ENCODE results near the gene SLCO3A1.

Gene SLCO3A1

GRCh38 chr15:91862891-91863504, 9.5 kb downstream of the SLCO3A1 start:
- POLR2A ChIA-PET (ENCODE audit: low non-redundant PET) = no interaction called here
- CTCF ChIA-PET = interaction anchor here (0.7 to 1.8 kb wide), 2 partner anchors 11 to 79 kb away, joined by 5 to 6 read pairs; no protein-coding TSS in a partner anchor
- DNase-seq (ENCODE audit: low spot score) = no peak
- H3K27ac ChIP-seq = peak overlapping the region; percentile 34; the same call in 1 of the 2 replicates
- TF ChIP-seq CTCF (conservative IDR thresholded peaks at IDR 0.05; ENCODE audit: low read depth) = no peak

- ChIA-PET CTCF (interaction anchor here (0.7 to 0.9 kb wide), 2 partner anchors 8 to 78 kb away, joined by 4 to 5 read pairs; no protein-coding TSS in a partner anchor), POLR2A (ENCODE audit: low non-redundant PET) (no interaction called here)
- no peak for DNase-seq (ENCODE audit: low spot score)
- H3K27ac ChIP-seq = peak overlapping the region; percentile 34; the same call in 1 of the 2 replicates
- TF ChIP-seq CTCF (conservative IDR thresholded peaks at IDR 0.05; ENCODE audit: low read depth) = no peak
Measured at GRCh38 chr15:91863621-91864255, 10.2 kb downstream of the SLCO3A1 start.

GRCh38 chr15:91864664-91865063, 11.2 kb downstream of the SLCO3A1 start:
- ChIA-PET POLR2A (ENCODE audit: low non-redundant PET) (no interaction called here), CTCF (interaction anchor here (0.6 to 3.1 kb wide), 3 partner anchors 9 to 1944 kb away, joined by 3 to 21 read pairs (median 9); no protein-coding TSS in a partner anchor)
- DNase-seq (ENCODE audit: low spot score) = no peak
- peak overlapping the region; percentile 99 for H3K27ac ChIP-seq
- TF ChIP-seq CTCF (conservative IDR thresholded peaks at IDR 0.05; ENCODE audit: low read depth) = no peak

GRCh38 chr15:91865486-91865885, 12.0 kb downstream of the SLCO3A1 start:
- CTCF ChIA-PET = interaction anchor here (3.1 kb wide), 1 partner anchor 10 kb away, joined by 21 read pairs; no protein-coding TSS in a partner anchor
- POLR2A ChIA-PET (ENCODE audit: low non-redundant PET) = no interaction called here
- no peak for DNase-seq (ENCODE audit: low spot score)
- H3K27ac ChIP-seq = peak overlapping the region; percentile 99
- no peak for TF ChIP-seq CTCF (conservative IDR thresholded peaks at IDR 0.05; ENCODE audit: low read depth)

- H3K27ac ChIP-seq = peak overlapping the region; percentile 99
- ChIA-PET POLR2A (ENCODE audit: low non-redundant PET) (interaction anchor here (0.6 kb wide), 1 partner anchor 72 kb away, joined by 7 read pairs; no protein-coding TSS in a partner anchor), CTCF (interaction anchor here (3.1 kb wide), 1 partner anchor 11 kb away, joined by 21 read pairs; no protein-coding TSS in a partner anchor)
- peak; percentile 28 for DNase-seq (ENCODE audit: low spot score)
- no peak for TF ChIP-seq CTCF (conservative IDR thresholded peaks at IDR 0.05; ENCODE audit: low read depth)
Measured at GRCh38 chr15:91865950-91866349, 12.4 kb downstream of the SLCO3A1 start.

- peak overlapping the region; percentile 99 for H3K27ac ChIP-seq
- POLR2A ChIA-PET (ENCODE audit: low non-redundant PET) = interaction anchor here (0.6 to 0.8 kb wide), 2 partner anchors 72 to 1300 kb away, joined by 3 to 7 read pairs; no protein-coding TSS in a partner anchor
- DNase-seq (ENCODE audit: low spot score) = peak; percentile 96
- CTCF ChIA-PET = interaction anchor here (0.7 to 3.1 kb wide), 3 partner anchors 11 to 76 kb away, joined by 3 to 21 read pairs (median 3); partner anchors contain the start of gene SLCO3A1
- TF ChIP-seq CTCF (conservative IDR thresholded peaks at IDR 0.05; ENCODE audit: low read depth) = no peak
Measured at GRCh38 chr15:91866371-91866905, 12.9 kb downstream of the SLCO3A1 start.
